HG02642 (cell line): ENCODE results near the gene SLCO2A1.

Source experiments
- ATAC-seq: cut with Tn5 transposase; IDR thresholded peaks from one replicate; pipeline ENCODE4 v1.9.1; 2021; ENCODE audit warnings: mild to moderate bottlenecking; ENCODE audit not compliant: unreplicated experiment, poor library complexity

Gene SLCO2A1

DNA sequence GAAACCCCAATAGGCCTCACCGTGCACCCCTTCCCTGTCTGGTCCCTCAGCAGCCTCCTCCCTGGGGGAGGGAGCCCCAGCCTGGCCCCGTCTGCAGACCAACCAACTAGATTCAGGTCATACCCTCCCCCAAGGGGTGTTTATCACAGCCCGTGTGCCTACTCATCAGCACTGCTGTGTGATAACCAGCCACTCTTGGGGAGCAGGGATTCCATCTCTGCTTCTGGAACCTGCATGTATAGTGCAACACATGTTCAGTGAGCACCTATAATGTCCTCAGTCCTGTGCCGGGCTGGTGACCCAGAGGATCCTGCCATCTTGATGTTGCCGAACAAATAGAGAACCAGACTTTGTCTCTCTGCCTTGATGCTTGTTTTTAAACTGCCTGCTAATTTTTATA, 6.6 kb upstream of the SLCO2A1 start:
- ATAC-seq: no peak

DNA sequence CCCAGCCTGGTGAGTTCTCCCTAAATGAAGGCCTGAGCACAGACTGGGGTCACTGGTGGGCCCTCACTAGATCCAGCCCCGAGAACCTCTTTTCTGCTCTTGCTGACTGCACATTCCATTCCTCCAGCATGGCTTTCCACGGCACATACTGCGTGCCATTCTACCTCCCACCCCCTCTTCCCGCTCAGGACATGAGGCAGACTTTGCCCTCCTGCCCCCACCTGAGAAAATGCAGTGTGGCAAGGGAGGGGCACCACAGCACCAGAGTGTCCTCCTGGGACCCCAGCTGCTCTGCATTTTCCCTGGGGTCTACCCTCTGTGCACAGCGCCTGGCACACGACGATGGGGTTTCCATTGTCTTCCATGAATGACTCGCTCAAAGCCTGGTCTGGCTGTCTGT, 6.1 kb upstream of the SLCO2A1 start:
- no peak for ATAC-seq

- no peak for ATAC-seq
Measured at GRCh38 chr3:134034005-134034785, 4.5 kb upstream of the SLCO2A1 start.

DNA sequence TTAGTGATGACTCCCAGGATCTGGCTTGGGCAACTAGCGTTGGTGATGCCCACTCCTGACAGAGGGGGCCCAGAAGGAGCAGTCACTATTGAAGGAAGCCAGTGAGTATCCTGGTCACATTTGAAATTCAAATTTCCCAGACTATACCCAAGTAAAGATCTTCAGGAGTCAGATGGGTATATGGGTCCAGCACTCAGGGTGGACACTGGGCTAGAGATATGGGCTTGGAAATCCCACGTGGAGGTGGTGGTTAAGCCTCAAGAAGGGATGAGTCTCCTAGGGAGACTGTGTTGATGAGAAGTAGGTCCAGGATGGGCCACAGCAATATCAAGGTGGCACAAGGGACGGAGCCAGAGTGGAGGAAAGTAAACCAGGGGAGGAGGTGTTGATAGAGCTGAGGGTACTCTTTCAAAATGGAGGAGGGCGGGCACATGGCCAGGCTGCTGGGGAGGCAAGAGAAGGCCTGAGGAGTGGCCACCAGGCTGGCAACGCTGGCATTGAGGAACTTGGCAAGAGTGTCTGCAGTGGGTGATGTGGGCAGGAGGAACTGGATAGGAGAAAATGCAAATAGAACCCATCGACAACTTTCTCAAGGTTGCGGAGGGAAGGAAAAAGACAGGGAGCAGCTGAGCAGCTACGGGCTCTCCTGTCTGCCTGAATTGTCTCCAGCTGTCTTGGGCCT, 3.7 kb upstream of the SLCO2A1 start:
- no peak for ATAC-seq

DNA sequence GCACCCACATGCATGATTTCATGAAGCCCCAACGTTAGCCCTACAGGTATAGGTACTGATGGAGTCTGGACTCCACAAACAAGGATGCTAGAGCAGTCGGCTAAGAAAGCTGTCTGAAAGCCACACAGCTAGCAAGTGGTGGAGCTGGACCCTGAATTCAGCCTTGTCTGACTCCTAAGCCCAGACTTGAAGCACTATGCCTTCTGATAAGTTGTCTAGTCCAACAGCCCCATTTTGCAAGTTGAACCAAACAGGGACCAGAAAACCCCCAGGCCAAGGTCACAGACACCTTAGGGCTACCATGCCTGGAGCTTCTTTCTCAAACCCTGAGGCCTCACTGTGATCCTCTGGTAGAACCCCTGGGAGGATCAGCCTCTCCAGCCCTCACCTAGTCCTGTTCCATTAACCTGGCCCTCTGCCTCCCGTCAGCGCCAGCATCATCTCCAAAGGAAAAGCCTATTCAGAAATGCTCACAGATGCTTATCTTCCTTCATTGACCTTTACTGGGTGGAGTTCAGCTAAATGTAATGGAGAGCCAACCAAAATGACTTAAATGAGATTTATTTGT, 1.7 kb upstream of the SLCO2A1 start:
- ATAC-seq: no peak

- ATAC-seq: no peak
Measured at GRCh38 chr3:134030379-134031347, 938 bp upstream of the SLCO2A1 start.

GRCh38 chr3:134029256-134029733, 430 bp downstream of the SLCO2A1 start:
- no peak for ATAC-seq

GRCh38 chr3:134028486-134029255, 1.1 kb downstream of the SLCO2A1 start:
- no peak for ATAC-seq

DNA sequence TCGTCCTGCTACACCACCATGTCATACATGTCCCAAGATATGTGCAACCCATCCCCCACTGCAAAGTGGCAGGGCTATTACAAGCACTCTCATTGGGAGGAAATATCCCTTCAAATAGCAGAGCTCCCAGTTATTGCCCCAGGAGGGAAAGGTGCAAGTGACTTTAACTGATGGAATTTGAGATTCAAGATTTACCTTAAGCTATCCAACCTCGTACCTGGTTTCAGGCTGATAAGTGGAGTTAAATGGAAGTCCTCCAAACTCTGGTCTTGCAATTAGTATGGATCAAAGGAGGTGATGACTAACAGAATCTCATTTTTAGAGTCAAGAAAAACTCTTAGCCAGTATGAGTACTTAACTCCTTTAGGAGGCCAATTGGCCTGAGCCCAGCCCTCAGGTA, 2.1 kb downstream of the SLCO2A1 start:
- no peak for ATAC-seq

DNA sequence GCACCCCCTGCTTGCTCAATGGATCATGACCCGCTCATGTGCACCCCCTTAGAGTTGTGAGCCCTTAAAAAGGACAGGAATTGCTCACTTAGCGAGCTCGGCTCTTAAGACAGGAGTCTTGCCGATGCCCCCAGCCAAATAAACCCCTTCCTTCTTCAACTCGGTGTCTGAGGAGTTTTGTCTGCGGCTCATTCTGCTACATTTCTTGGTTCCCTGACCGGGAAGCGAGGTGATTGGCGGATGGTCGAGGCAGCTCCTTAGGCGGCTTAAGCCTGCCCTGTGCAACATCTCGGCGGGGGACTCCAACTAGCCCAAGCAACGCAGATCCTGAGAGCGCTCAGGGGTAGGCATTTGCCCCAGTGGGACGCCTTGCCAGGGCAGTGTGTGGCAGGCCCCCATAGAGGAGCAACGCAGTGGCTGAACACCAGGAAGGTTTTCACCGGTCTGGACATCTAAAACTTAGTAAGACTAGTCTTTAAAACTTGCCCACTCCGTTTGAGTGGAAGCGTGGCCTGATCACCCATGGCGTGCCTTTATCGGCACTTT, 9.5 kb downstream of the SLCO2A1 start:
- no peak for ATAC-seq

GRCh38 chr3:134018850-134019249, 10.9 kb downstream of the SLCO2A1 start:
- ATAC-seq: no peak

DNA sequence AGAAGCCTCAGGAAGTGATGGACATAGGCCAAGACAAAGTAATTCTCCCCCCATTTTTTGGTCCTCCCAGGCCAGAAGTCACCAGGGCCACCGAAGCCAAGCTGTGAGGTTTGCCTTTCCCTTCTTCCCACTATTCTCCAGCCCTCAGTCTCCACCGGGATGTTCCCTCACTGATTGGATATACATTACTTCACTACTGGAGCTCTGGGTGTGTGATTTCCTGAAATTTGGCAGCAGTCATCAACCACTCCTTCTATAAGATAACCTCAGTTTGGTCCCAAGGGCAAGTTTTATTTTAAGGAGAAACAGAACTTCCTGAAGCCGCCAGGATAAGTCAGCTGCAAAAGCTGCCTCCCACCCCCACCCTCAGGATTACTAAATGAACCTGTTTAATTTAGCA, 11.3 kb downstream of the SLCO2A1 start:
- ATAC-seq: no peak

GRCh38 chr3:134017490-134017889, 12.2 kb downstream of the SLCO2A1 start:
- ATAC-seq: no peak

DNA sequence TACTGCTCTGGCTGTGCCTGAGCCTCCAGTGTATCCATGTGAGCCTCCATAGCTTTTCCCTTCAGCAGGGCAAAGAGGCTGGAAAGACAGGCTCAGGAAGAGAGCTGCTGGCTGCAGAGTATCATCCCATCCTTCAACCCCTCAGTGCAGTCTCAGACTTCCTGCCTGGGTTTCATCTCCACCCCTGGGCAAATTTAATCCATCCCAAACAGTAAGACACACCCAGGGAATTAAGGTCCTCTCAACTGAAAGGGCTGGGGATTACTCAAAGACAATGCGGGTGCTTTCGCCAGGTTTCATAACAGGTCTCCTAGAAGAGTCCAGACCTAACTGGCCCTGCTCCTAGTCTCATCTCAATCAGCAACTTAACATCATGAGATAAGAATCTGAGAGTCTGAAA, 15.5 kb downstream of the SLCO2A1 start:
- no peak for ATAC-seq

- ATAC-seq: no peak
Measured at GRCh38 chr3:134013280-134013679, 16.4 kb downstream of the SLCO2A1 start.

- ATAC-seq: no peak
Measured at GRCh38 chr3:134009345-134010000, 20.3 kb downstream of the SLCO2A1 start.

DNA sequence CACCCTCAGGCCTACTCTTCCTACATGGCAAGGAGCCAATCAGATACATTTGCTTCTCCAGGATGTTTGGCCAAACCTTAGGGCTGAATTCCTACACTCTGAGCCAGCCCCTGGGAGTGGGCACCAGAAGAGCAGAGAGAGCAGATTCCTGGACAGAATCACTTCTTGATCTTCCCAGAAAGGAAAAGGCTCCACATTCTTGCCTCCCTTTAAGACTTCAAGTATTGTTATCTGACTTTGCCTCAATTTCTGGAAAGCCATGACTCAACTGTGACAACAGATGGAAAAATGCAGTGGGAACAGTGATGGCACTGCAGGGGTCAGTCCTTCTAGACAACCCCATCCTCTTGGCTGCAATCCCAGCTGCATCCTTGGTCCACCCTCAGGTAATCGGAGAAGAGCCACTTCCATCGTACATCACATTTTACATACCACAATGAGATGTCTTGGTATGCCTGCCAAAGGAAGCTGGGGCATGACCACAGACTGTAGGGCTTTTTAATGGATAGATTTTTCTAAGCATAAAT, 21.0 kb downstream of the SLCO2A1 start:
- ATAC-seq: no peak

- ATAC-seq: no peak
Measured at GRCh38 chr3:134007819-134008218, 21.9 kb downstream of the SLCO2A1 start.

- no peak for ATAC-seq
Measured at GRCh38 chr3:134004841-134005240, 24.9 kb downstream of the SLCO2A1 start.
